ENCODE data around the gene DBX1. TPM values are rescaled to one million over a fixed set of nuclear protein-coding genes. Genes with fewer than 3 reads are reported as not detected.

DBX1 gene
- total and polyA plus RNA-seq, 12 donors = not detected

- Histone ChIP-seq H3K4me3 (no peak overlapping the region), H3K27ac (no peak overlapping the region), H3K4me1 (peaks cover 0 to 6% (median 0%) of the 10 kb centered on the region in 9 donors), H3K9me3 (no peaks in the 10 kb centered on the region), H3K27me3 (peaks cover 0 to 25% (median 9%) of the 10 kb centered on the region in 7 donors), H3K36me3 (no peaks in the 10 kb centered on the region)
- TF ChIP-seq CTCF (IDR thresholded peaks at IDR 0.05) = no peak
- no peak for DNase-seq
- WGBS, 2 donors = 78 to 79% methylated on average over 4 of the region's 4 CpGs
- ATAC-seq = no peak
- intact Hi-C loops (cut with DNase I) = loop anchor here in 1 of 10 donors (10.0 kb wide), 1 partner anchor 584 kb away; no protein-coding TSS in a partner anchor
These were observed 21.6 kb downstream of the DBX1 start for GRCh38 chr11:20138707-20139106.

DNA sequence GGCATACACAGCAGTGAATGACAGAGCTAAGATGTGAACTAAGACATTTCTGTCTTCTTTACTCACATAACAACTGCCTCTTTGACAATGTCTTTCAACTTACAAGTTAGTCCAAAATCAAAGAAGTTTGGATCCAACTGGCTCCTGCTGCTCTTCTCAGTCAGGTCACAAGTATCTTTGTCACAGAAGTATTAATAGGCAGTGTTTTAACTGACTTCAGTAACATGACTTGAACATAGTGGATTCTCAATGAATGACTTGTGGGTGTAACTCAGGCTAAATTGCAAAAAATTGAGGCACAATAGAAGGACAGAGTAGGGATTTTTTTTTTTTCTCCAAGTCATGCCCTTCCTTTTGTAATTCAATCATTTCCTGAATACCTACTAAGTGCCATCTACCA, 22.6 kb downstream of the DBX1 start:
- ATAC-seq (peak in 1 of 8 donors; percentile 50), DNase-seq (no peak)
- no peak overlapping the region for H3K4me3 ChIP-seq
- intact Hi-C loops (cut with DNase I) = loop anchor here in 1 of 10 donors (10.0 kb wide), 1 partner anchor 583 kb away; no protein-coding TSS in a partner anchor
- TF ChIP-seq CTCF (IDR thresholded peaks at IDR 0.05) = no peak
- H3K4me1 ChIP-seq = peaks cover 0 to 6% (median 0%) of the 10 kb centered on the region in 9 donors
- H3K27me3 ChIP-seq = peaks cover 0 to 34% (median 13%) of the 10 kb centered on the region in 7 donors
- H3K9me3 ChIP-seq = no peaks in the 10 kb centered on the region
- H3K36me3 ChIP-seq = no peaks in the 10 kb centered on the region
- H3K27ac ChIP-seq = no peak overlapping the region

DNA sequence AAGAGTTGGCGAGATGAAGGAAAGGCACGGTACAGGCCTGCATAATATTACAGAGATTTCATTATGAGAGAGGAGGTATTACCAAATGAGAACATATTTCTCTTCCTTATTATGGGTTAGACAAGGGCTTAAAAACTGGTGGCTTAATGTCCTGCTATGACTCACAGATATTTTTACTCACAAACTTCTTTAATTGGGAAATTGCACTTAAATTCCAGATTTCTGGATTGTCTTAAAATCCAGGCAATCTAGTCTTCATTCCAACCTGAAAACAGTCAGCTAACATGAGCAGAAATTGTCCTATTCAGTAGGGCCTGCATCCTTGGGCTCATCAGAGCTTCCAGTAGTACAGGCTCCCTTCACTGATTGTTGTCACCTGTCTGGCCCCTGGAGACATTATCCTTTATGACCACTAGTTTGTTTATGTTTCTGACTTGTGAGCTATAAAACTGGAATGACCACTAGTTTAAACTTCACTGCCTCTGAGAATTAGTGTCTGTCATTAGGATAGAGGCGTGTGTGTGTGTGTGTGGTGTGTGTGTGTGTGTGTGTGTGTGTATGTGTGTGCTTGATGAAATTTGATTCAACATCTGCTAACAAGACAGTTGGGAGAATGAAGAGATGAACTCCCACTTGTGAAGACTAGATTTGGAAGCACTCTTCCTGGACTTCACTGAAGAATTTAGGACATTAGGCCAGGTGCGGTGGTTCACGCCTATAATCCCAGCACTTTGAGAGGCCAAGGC, 25.1 kb downstream of the DBX1 start:
- H3K4me1 ChIP-seq = peaks cover 0 to 14% (median 7%) of the 10 kb centered on the region in 9 donors
- no peak overlapping the region for H3K4me3 ChIP-seq
- no peak for TF ChIP-seq CTCF (IDR thresholded peaks at IDR 0.05)
- WGBS, 2 donors = 85 to 87% methylated on average over 5 of the region's 5 CpGs
- H3K27ac ChIP-seq = no peak overlapping the region
- no peak for ATAC-seq
- H3K36me3 ChIP-seq = no peaks in the 10 kb centered on the region
- H3K9me3 ChIP-seq = no peaks in the 10 kb centered on the region
- H3K27me3 ChIP-seq = peaks cover 0 to 45% (median 8%) of the 10 kb centered on the region in 7 donors
- intact Hi-C loops (cut with DNase I) = loop anchor here in 8 of 10 donors (5.0 to 10.0 kb wide), 5 partner anchors 183 to 580 kb away; no protein-coding TSS in a partner anchor
- no peak for DNase-seq

- Histone ChIP-seq H3K9me3 (no peaks in the 10 kb centered on the region), H3K4me3 (peak overlapping the region in 8 of 10 donors; percentile 40 to 71 (median 53))
- 44 to 50% methylated on average over 8 of the region's 8 CpGs for WGBS, 2 donors
These were observed 27.6 kb downstream of the DBX1 start for GRCh38 chr11:20132667-20133039.

More at GRCh38 chr11:20132667-20133039, 27.6 kb downstream of the DBX1 start:
- H3K27ac ChIP-seq = no peak overlapping the region
- DNase-seq = no peak
- ATAC-seq = no peak
- peaks cover 0 to 10% (median 7%) of the 10 kb centered on the region in 9 donors for H3K4me1 ChIP-seq
- H3K36me3 ChIP-seq = no peaks in the 10 kb centered on the region
- peaks cover 0 to 28% (median 5%) of the 10 kb centered on the region in 7 donors for H3K27me3 ChIP-seq
- peak in 1 of 9 donors; percentile 12 for TF ChIP-seq CTCF (IDR thresholded peaks at IDR 0.05)
- intact Hi-C loops (cut with DNase I) = loop anchor here in 9 of 10 donors (2.0 to 10.0 kb wide), 6 partner anchors 180 to 578 kb away; no protein-coding TSS in a partner anchor
